Tibial artery (tissue), 4 donors: ENCODE results near the gene VARS2.
"Not testable (repeated sequence)": the region's sequence is repeated elsewhere in the genome, so short reads cannot be mapped to it uniquely, and the experiment has no call there.

Experiments used
- DNase-seq, 2 donors: peaks; one replicate each; pipeline ENCODE4 v3.0.0-alpha.2; 2019
- H3K27ac ChIP-seq, 2 donors: fragments of 200-600 bp; sonication (generic) in 1 of 2; 1 replicate in 1 of 2; 2 replicates in 1 of 2; pipeline ENCODE4 v1.5.1; 2018 to 2019; ENCODE audit warnings: mild to moderate bottlenecking in 1 of 2
- H3K27me3 ChIP-seq, 2 donors: fragments of 200-600 bp; sonication (generic) in 1 of 2; one replicate each; pipeline versions ENCODE4 v1.5.1 to v1.6.0; 2016 to 2019
- H3K36me3 ChIP-seq, 3 donors: fragments of 200-600 bp; sonication (generic) in 2 of 3; one replicate each; pipeline ENCODE4 v1.5.1; 2016 to 2019; ENCODE audit warnings: mild to moderate bottlenecking in 2 of 3
- H3K4me1 ChIP-seq, 4 donors: fragments of 200-600 bp; sonication (generic) in 2 of 4; 1 replicate in 3 of 4; 2 replicates in 1 of 4; pipeline ENCODE4 v1.5.1; 2016 to 2019
- H3K4me3 ChIP-seq, 2 donors: fragments of 200-600 bp; sonication (generic) in 1 of 2; 1 replicate in 1 of 2; 2 replicates in 1 of 2; pipeline ENCODE4 v1.5.1; 2018 to 2019; ENCODE audit warnings: mild to moderate bottlenecking in 2 of 2
- H3K9me3 ChIP-seq, 3 donors: fragments of 200-600 bp; sonication (generic) in 1 of 3; one replicate each; pipeline ENCODE4 v1.5.1; 2016 to 2019
- CTCF ChIP-seq, 2 experiments: fragments of 200-600 bp in 1 of 2; fragments of 450-650 bp in 1 of 2; IDR thresholded peaks; one replicate each; pipeline ENCODE4 v1.5.1; 2017 to 2019; ENCODE audit warnings: antibody characterized with exemption in 2 of 2, mild to moderate bottlenecking in 1 of 2, moderate library complexity in 1 of 2
- intact Hi-C: fragments of 100-400 bp; cut with DNase I; formaldehyde crosslinking; loops from one replicate; pipeline ENCODE4 v1.15.0; 2023; ENCODE audit warnings: low total_unique reads

VARS2 gene

GRCh38 chr6:30902709-30903108, 11.3 kb upstream of the VARS2 start:
- Histone ChIP-seq H3K4me1 (no peaks in the 10 kb centered on the region), H3K4me3 (no peak overlapping the region), H3K27ac (no peak overlapping the region), H3K9me3 (no peaks in the 10 kb centered on the region), H3K36me3 (peaks cover 14 to 27% (median 19%) of the 10 kb centered on the region in 3 donors), H3K27me3 (no peaks in the 10 kb centered on the region)
- DNase-seq, result no peak
- intact Hi-C loops, result no loop called here
- TF ChIP-seq CTCF (IDR thresholded peaks at IDR 0.05), result no peak

- Histone ChIP-seq H3K27ac (no peak overlapping the region), H3K27me3 (no peaks in the 10 kb centered on the region), H3K9me3 (no peaks in the 10 kb centered on the region), H3K4me3 (no peak overlapping the region), H3K4me1 (no peaks in the 10 kb centered on the region), H3K36me3 (peaks cover 8 to 22% (median 14%) of the 10 kb centered on the region in 3 donors)
- no peak for TF ChIP-seq CTCF (IDR thresholded peaks at IDR 0.05)
- intact Hi-C loops, result no loop called here
- DNase-seq, result no peak
Measured at GRCh38 chr6:30903236-30903635, 10.8 kb upstream of the VARS2 start.

- H3K27me3 ChIP-seq, H3K9me3 ChIP-seq, H3K27ac ChIP-seq, DNase-seq, intact Hi-C loops: not testable (repeated sequence)
- H3K4me3 ChIP-seq, result peak overlapping the region; percentile 68 to 89
- H3K36me3 ChIP-seq, result peaks cover 7 to 27% (median 26%) of the 10 kb centered on the region in 3 donors
- H3K4me1 ChIP-seq, result peaks cover 0 to 16% (median 9%) of the 10 kb centered on the region in 4 donors
Measured at GRCh38 chr6:30907290-30907757, 6.7 kb upstream of the VARS2 start.

- TF ChIP-seq CTCF (IDR thresholded peaks at IDR 0.05), result no peak
- DNase-seq, result peak; percentile 98 to 99
- peak within 1 kb of the TSS; percentile 70 to 75 for H3K27ac ChIP-seq
- intact Hi-C loops, result no loop called here
- H3K9me3 ChIP-seq, result no peaks in the 10 kb centered on the region
- peak within 1 kb of the TSS; percentile 68 to 89 for H3K4me3 ChIP-seq
- peaks cover 7 to 29% (median 27%) of the 10 kb centered on the region in 3 donors for H3K36me3 ChIP-seq
- peaks cover 0 to 19% (median 12%) of the 10 kb centered on the region in 4 donors for H3K4me1 ChIP-seq
- H3K27me3 ChIP-seq, result no peaks in the 10 kb centered on the region
Measured at GRCh38 chr6:30907758-30908591, 6.1 kb upstream of the VARS2 start, which contains the start of gene GTF2H4. GTF2H4 (plus strand) TSS chr6:30908207.

- peak overlapping the region; percentile 68 to 89 for H3K4me3 ChIP-seq
- peaks cover 7 to 29% (median 27%) of the 10 kb centered on the region in 3 donors for H3K36me3 ChIP-seq
- no peak for TF ChIP-seq CTCF (IDR thresholded peaks at IDR 0.05)
- H3K27me3 ChIP-seq, result no peaks in the 10 kb centered on the region
- intact Hi-C loops, result no loop called here
- peak overlapping the region; percentile 70 to 75 for H3K27ac ChIP-seq
- no peak for DNase-seq
- H3K9me3 ChIP-seq, result no peaks in the 10 kb centered on the region
- H3K4me1 ChIP-seq, result peaks cover 0 to 27% (median 18%) of the 10 kb centered on the region in 4 donors
Measured at GRCh38 chr6:30908700-30909099, 5.3 kb upstream of the VARS2 start.

GRCh38 chr6:30910473-30910872, 3.6 kb upstream of the VARS2 start:
- DNase-seq, intact Hi-C loops, H3K27me3 ChIP-seq, H3K9me3 ChIP-seq, H3K4me3 ChIP-seq, H3K27ac ChIP-seq: not testable (repeated sequence)
- H3K4me1 ChIP-seq, result peaks cover 0 to 40% (median 29%) of the 10 kb centered on the region in 4 donors
- peaks cover 7 to 29% (median 27%) of the 10 kb centered on the region in 3 donors for H3K36me3 ChIP-seq
